GM21825 (cell line): ENCODE results near the gene OST4.
"Not testable (repeated sequence)": the region's sequence is repeated elsewhere in the genome, so short reads cannot be mapped to it uniquely, and the experiment has no call there.

Source experiments
- ATAC-seq: cut with Tn5 transposase; IDR thresholded peaks from one replicate; pipeline ENCODE4 v1.9.1; 2021; ENCODE audit warnings: mild to moderate bottlenecking, moderate library complexity; ENCODE audit not compliant: unreplicated experiment

Gene OST4

GRCh38 chr2:27080140-27080469 is 8.7 kb upstream of the OST4 start:
- ATAC-seq: no peak

GRCh38 chr2:27079233-27080139 is 8.0 kb upstream of the OST4 start:
- ATAC-seq: no peak

- no peak for ATAC-seq
These were observed 7.1 kb upstream of the OST4 start, which contains the start of gene EMILIN1 for GRCh38 chr2:27078267-27079194. EMILIN1 (plus strand) TSS chr2:27078615; CDS start chr2:27079066, 451 bp downstream.

GRCh38 chr2:27077231-27077630 is 5.8 kb upstream of the OST4 start:
- no peak for ATAC-seq

- ATAC-seq: no peak
These were observed 4.9 kb upstream of the OST4 start for GRCh38 chr2:27076323-27076722.

GRCh38 chr2:27075566-27075871 is 4.1 kb upstream of the OST4 start:
- not testable (repeated sequence) for ATAC-seq

DNA sequence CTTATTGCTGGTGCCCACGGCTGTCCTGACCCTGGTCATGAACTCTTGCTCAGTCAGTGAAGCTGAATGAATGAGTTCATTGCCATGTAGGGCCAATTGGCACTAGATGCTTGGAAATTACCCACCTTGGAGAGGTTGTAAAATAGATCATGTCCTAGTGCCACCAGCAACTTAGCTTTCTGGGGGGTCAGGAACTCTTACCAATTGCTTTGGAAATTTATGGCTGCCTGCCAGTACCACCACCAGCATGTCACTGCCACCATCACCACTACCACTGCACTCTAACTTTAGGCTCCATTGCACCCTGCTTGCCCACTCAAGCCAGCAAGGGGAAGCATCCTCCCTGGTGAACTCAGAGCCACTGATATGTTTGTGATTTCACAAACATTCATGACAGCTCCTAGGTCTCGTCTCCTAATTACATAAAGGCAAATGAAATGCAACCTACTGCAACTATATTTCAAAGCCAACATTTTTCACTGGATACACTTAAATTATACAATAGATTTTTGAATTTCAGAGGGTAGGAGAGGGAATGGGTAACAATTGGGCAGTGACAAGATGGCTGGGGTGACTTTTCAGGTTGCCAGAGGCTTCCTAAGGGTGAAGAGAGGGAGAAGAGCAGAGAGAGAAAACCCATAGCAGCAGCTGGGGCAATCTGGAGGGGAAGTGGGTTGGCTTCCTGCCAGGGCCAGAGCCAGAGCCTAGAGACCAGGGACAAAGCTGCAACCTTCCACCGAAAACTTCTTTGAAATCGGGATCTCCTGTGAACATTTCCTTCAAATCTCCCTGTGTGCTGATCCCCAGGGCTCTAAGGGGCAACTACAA is 3.5 kb upstream of the OST4 start:
- no peak for ATAC-seq

GRCh38 chr2:27073782-27074181 is 2.3 kb upstream of the OST4 start:
- ATAC-seq: no peak

DNA sequence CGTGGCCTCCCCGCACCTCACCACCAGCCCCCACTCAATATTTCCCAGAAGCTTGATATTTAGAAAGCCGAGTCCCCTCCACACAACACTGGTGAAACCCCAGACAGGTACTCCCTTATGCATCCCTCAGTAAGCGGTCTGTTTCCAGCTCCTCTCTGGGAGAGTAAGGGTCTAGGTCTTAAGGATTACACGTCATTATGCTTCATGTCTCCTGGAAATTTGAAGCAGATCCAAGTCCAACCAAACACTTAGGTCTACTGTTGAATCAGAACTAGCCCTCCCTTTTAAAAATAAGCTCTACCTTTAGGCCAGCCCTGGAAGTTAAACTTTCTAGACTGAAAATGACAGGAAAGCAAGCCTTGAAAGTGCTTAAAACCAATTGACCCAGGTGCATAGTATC is 1.5 kb upstream of the OST4 start:
- ATAC-seq: no peak

- peak; percentile 15 for ATAC-seq
These were observed 756 bp upstream of the OST4 start for GRCh38 chr2:27071990-27072830.

DNA sequence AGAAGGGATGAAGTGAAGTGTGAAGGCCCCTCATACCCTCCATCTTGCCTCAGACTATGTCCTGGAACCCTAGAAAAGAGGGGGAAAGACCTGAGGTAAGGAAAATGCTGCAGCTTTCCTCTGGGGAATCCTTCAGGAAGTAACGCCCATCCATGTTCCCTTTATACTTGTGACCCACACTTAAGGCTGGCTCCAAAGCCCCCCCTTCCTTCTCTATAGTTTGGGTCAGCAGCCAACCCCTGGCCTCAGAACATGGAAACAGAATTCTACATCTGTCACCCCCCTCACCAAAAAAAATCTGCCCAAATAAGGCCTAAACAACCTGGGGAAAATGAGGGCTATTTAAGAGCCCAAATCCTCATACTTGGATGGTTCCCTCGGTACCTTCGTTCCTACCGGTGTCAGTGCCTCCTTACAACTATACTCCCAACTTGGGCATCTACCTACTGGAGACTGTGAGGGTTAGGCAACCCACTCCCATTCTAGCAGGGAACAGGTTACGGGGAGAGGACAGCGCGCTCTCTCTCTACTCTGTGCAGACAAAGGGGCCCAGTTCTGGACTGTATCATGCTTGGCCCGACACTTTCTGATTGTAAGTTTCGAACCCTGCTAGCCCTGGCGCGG is 689 bp downstream of the OST4 start:
- ATAC-seq: no peak

GRCh38 chr2:27069961-27070618 is 1.4 kb downstream of the OST4 start:
- ATAC-seq: no peak

- no peak for ATAC-seq
These were observed 2.0 kb downstream of the OST4 start for GRCh38 chr2:27069436-27069835.

DNA sequence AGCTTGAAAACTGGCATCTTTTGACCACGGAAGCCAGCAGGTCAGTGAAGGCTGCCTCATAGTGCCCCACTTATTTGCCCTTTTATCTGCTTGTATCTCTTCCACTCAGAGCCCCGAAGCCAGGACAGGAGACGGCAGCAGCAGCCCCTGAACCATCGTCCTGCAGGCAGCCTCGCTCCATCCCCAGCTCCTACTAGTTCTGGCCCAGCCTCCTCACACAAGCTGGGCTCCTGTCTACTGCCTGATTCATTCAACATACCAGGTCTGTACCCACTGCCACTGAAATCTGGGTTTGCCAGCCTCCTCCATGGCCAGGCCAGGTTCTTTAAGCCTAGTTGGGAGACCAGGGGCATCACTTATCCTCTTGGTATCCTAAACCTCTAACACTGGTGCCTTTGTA is 4.1 kb downstream of the OST4 start:
- ATAC-seq: no peak

- ATAC-seq: no peak
These were observed 6.3 kb downstream of the OST4 start for GRCh38 chr2:27065128-27065527.

GRCh38 chr2:27060323-27060722 is 11.1 kb downstream of the OST4 start:
- ATAC-seq: no peak

- no peak for ATAC-seq
These were observed 12.2 kb downstream of the OST4 start for GRCh38 chr2:27059141-27059820.

- ATAC-seq: no peak
These were observed 13.2 kb downstream of the OST4 start for GRCh38 chr2:27058210-27058609.

DNA sequence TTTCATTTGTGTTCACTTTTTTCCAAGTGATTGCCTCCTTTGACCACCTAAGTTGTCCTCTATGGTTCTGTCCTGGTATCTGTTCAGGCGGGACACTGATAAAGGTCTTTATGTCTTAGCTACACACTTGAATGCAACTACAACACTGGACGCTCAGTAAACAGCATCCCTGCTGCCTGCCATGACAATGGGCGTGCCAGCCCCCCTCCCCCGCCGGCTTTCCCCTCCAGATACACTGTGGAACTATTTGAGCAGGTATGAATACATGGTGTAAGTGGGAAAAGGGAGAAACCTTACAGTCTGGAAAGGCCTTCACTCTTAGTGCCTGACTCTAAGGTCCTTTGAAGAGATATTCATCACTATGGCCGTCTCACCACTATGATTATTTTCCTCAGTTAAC is 14.3 kb downstream of the OST4 start:
- no peak for ATAC-seq
